IPS-18a (cell line): ENCODE results near the gene CDK14.

Experiments
- H3K27ac ChIP-seq: one replicate; pipeline ENCODE4 v1.5.1; 2013; ENCODE audit warnings: low read length
- H3K27me3 ChIP-seq: one replicate; pipeline ENCODE4 v1.6.1; 2013; ENCODE audit warnings: mild to moderate bottlenecking, low read length; ENCODE audit not compliant: control insufficient read depth, insufficient read depth
- H3K36me3 ChIP-seq: one replicate; pipeline ENCODE4 v1.6.1; 2013; ENCODE audit warnings: low read depth, low read length; ENCODE audit not compliant: control insufficient read depth
- H3K4me1 ChIP-seq: one replicate; pipeline ENCODE4 v1.6.1; 2013; ENCODE audit warnings: low read depth, low read length; ENCODE audit not compliant: control insufficient read depth
- H3K4me3 ChIP-seq: one replicate; pipeline ENCODE4 v1.5.1; 2013; ENCODE audit warnings: low read length
- H3K9ac ChIP-seq: one replicate; pipeline ENCODE4 v1.6.1; 2013; ENCODE audit warnings: mild to moderate bottlenecking, low read length, moderate library complexity
- H3K9me3 ChIP-seq: one replicate; pipeline ENCODE4 v1.6.1; 2013; ENCODE audit warnings: low read depth, low read length; ENCODE audit not compliant: control insufficient read depth

The CDK14 gene

DNA sequence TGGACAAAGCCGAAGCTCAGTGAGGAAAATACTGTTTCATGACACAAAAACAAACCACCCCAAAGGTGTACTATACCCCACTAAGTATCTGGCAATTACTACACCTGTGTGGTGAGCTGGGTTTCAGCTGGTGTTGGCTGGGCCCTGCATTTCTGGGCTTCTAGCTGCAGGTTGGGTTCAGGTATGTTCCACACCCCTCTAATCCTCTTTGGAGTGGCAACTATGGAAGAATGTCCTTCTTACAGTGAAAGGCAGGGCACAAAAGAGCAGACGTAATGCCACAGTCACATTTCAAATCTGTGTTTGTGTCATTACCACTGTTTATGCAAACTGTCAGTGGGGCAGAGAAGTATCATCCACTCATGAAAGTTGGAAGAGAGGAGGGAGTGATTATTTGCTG, 466.6 kb downstream of the CDK14 start:
- Histone ChIP-seq H3K9me3 (no peaks in the 10 kb centered on the region), H3K9ac (no peak overlapping the region), H3K27me3 (no peaks in the 10 kb centered on the region), H3K27ac (no peak overlapping the region), H3K4me1 (peaks cover 8% of the 10 kb centered on the region), H3K4me3 (no peak overlapping the region), H3K36me3 (no peaks in the 10 kb centered on the region)

- H3K4me3 ChIP-seq: no peak overlapping the region
- H3K4me1 ChIP-seq: peaks cover 8% of the 10 kb centered on the region
- H3K27ac ChIP-seq: no peak overlapping the region
- no peaks in the 10 kb centered on the region for H3K36me3 ChIP-seq
- H3K9me3 ChIP-seq: no peaks in the 10 kb centered on the region
- H3K27me3 ChIP-seq: no peaks in the 10 kb centered on the region
- H3K9ac ChIP-seq: no peak overlapping the region
Measured at GRCh38 chr7:91064052-91064451, 467.9 kb downstream of the CDK14 start.

GRCh38 chr7:91064938-91065337, 468.8 kb downstream of the CDK14 start:
- Histone ChIP-seq H3K36me3 (no peaks in the 10 kb centered on the region), H3K4me1 (peaks cover 8% of the 10 kb centered on the region), H3K27ac (no peak overlapping the region), H3K27me3 (no peaks in the 10 kb centered on the region), H3K9ac (no peak overlapping the region), H3K9me3 (no peaks in the 10 kb centered on the region), H3K4me3 (no peak overlapping the region)

GRCh38 chr7:91066627-91067026, 470.5 kb downstream of the CDK14 start:
- H3K4me1 ChIP-seq: peaks cover 8% of the 10 kb centered on the region
- no peak overlapping the region for H3K27ac ChIP-seq
- no peaks in the 10 kb centered on the region for H3K9me3 ChIP-seq

GRCh38 chr7:91067242-91067641, 471.1 kb downstream of the CDK14 start:
- Histone ChIP-seq H3K4me1 (peaks cover 8% of the 10 kb centered on the region), H3K4me3 (no peak overlapping the region), H3K36me3 (no peaks in the 10 kb centered on the region), H3K27ac (no peak overlapping the region), H3K27me3 (no peaks in the 10 kb centered on the region), H3K9ac (no peak overlapping the region), H3K9me3 (no peaks in the 10 kb centered on the region)

More at GRCh38 chr7:91066627-91067026, 470.5 kb downstream of the CDK14 start:
- Histone ChIP-seq H3K27me3 (no peaks in the 10 kb centered on the region), H3K9ac (no peak overlapping the region), H3K4me3 (no peak overlapping the region), H3K36me3 (no peaks in the 10 kb centered on the region)

GRCh38 chr7:91068136-91068795, 472.1 kb downstream of the CDK14 start:
- no peaks in the 10 kb centered on the region for H3K27me3 ChIP-seq
- peaks cover 8% of the 10 kb centered on the region for H3K4me1 ChIP-seq
- no peaks in the 10 kb centered on the region for H3K36me3 ChIP-seq
- no peak overlapping the region for H3K9ac ChIP-seq
- H3K9me3 ChIP-seq: no peaks in the 10 kb centered on the region
- no peak overlapping the region for H3K27ac ChIP-seq
- no peak overlapping the region for H3K4me3 ChIP-seq

- Histone ChIP-seq H3K36me3 (no peaks in the 10 kb centered on the region), H3K27ac (no peak overlapping the region), H3K4me3 (no peak overlapping the region), H3K9ac (no peak overlapping the region), H3K27me3 (no peaks in the 10 kb centered on the region), H3K9me3 (no peaks in the 10 kb centered on the region), H3K4me1 (peaks cover 8% of the 10 kb centered on the region)
Measured at GRCh38 chr7:91069146-91069545, 473.0 kb downstream of the CDK14 start.

- H3K9me3 ChIP-seq: no peaks in the 10 kb centered on the region
- H3K27me3 ChIP-seq: no peaks in the 10 kb centered on the region
- no peak overlapping the region for H3K9ac ChIP-seq
- no peak overlapping the region for H3K4me3 ChIP-seq
- no peaks in the 10 kb centered on the region for H3K4me1 ChIP-seq
- H3K36me3 ChIP-seq: no peaks in the 10 kb centered on the region
- H3K27ac ChIP-seq: no peak overlapping the region
Measured at GRCh38 chr7:91079487-91079886, 483.4 kb downstream of the CDK14 start.

DNA sequence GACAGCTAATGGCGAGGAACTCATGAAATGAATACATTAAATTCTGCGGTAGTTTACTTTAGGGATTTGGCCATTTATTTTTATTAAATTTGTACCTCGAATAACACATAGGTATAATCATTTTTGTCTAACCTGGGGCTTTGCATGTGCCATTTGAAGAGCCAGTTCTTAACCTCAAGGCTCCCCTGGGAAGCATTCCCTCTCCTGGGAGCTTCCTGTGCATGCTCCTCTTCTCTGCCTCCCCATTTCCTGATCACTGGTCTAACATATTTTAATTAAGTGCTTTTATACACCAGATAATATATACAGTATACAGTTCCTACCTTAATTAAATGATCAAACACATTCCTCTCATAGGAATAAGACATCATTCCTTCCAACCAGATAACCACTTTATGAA, 484.2 kb downstream of the CDK14 start:
- H3K9me3 ChIP-seq: no peaks in the 10 kb centered on the region
- H3K27me3 ChIP-seq: no peaks in the 10 kb centered on the region
- H3K9ac ChIP-seq: no peak overlapping the region
- H3K4me1 ChIP-seq: no peaks in the 10 kb centered on the region
- no peak overlapping the region for H3K4me3 ChIP-seq
- no peaks in the 10 kb centered on the region for H3K36me3 ChIP-seq
- H3K27ac ChIP-seq: no peak overlapping the region

DNA sequence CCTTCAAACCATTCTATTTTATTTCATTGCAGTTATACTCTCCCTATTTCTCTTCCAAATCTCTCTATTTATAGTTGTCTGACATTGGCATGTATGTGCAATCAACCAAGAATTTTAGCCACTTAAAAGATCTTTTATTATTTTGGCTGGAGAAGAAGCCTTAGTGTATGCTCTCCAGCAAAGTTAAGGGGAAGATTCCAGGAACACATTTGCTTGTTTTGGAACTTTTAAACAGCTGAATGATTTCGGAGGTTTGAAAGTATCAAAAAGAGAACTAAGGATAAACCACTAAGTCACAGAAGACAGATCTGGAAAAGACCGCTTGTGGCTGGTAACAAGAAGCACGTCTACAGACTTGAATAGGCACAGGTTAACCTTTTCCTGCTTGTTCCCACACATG, 485.9 kb downstream of the CDK14 start:
- H3K9me3 ChIP-seq: no peaks in the 10 kb centered on the region
- H3K9ac ChIP-seq: no peak overlapping the region
- no peak overlapping the region for H3K27ac ChIP-seq
- H3K4me1 ChIP-seq: no peaks in the 10 kb centered on the region
- H3K4me3 ChIP-seq: no peak overlapping the region
- no peaks in the 10 kb centered on the region for H3K36me3 ChIP-seq
- no peaks in the 10 kb centered on the region for H3K27me3 ChIP-seq

DNA sequence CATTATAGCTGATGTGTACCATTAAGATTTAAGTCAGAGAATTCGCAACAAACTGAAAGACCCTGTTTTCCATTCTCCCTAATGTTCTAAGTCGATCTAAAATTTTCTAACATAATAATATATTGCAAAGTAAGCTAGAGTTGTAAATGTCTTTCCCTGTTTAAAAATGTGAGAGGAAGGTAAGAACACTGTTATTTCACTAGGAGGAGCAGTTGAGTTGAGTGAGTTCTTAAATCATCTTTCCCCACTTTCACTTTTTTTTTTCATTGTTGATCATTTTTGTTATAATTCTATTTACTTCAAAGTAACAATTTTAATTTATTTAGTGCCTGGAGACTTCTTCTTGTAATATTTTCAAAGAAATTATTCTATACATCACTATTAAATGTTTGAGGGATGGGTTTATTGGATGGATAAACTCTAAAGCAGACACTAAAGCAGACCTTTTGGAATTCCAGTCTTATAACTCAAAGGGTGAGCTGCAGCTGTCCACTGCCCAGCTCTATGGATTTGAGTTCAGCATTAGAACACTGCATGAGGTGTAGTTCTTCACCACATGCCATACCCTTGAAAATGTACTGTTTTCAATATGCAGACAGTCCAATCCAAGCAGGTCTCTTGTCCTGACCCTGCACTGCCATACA, 486.9 kb downstream of the CDK14 start:
- H3K27ac ChIP-seq: no peak overlapping the region
- H3K4me3 ChIP-seq: no peak overlapping the region
- H3K9me3 ChIP-seq: no peaks in the 10 kb centered on the region
- no peaks in the 10 kb centered on the region for H3K27me3 ChIP-seq
- H3K9ac ChIP-seq: no peak overlapping the region
- no peaks in the 10 kb centered on the region for H3K4me1 ChIP-seq
- no peaks in the 10 kb centered on the region for H3K36me3 ChIP-seq
